NT2/D1 (cell line): ENCODE measurements around the gene ACAA2.

ENCODE experiments used
- SUZ12 ChIP-seq: IDR thresholded peaks from 2 replicates; pipeline ENCODE4 v1.6.1; 2011; ENCODE audit not compliant: insufficient read length, insufficient read depth; ENCODE audit errors: extremely low read depth
- YY1 ChIP-seq: IDR thresholded peaks from 2 replicates; pipeline ENCODE4 v1.6.1; 2011; ENCODE audit not compliant: insufficient read length, insufficient read depth

GRCh38 chr18:49846361-49846662 is 33.0 kb upstream of the ACAA2 start:
- TF ChIP-seq YY1: no peak
- no peak for TF ChIP-seq SUZ12
